HG02852 (cell line): Measurements from ENCODE around the gene GPX4.

ENCODE experiments used
- ATAC-seq: cut with Tn5 transposase; IDR thresholded peaks from one replicate; pipeline ENCODE4 v1.9.1; 2021; ENCODE audit warnings: mild to moderate bottlenecking, moderate library complexity; ENCODE audit not compliant: unreplicated experiment

Gene GPX4

GRCh38 chr19:1147934-1148549, 44.2 kb downstream of the GPX4 start:
- no peak for ATAC-seq

DNA sequence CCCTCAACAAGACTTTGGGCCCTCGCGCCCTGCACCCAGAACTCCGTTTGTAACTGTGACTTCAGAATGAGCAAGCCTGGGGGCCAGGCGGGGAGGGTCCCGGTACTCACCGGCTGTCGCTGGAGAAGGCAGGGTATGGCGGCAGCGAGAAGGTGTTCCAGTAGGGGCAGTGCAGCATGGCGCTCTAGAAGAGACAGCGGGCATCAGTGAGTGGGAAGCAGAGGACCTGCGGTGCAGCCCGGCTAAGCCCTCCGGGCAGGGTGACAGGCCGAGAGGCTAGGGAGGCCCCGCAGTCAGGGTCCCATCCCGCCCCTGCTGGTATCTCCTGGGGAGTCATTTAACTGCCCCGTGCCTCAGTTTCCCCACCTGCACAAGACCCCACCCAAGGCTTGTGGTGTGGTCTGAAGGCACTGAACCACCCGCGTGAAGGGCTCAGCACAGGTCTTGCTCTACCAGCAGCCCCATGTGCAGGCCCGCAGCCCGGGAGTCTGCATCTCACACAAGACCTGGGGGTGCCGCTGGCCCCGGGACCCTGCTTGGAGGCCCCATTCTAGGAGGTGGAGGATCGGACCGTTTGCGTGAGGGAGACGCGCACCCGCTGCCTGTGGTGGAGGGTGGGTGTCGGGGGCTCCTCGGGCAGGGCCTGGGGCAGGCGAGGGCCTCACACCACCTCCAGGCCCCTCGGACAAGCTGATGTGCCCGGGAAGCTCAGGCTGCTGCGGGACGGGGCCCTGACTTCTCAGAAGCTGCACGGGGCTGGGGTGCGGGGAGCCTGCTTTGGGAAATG, 45.7 kb downstream of the GPX4 start:
- no peak for ATAC-seq

DNA sequence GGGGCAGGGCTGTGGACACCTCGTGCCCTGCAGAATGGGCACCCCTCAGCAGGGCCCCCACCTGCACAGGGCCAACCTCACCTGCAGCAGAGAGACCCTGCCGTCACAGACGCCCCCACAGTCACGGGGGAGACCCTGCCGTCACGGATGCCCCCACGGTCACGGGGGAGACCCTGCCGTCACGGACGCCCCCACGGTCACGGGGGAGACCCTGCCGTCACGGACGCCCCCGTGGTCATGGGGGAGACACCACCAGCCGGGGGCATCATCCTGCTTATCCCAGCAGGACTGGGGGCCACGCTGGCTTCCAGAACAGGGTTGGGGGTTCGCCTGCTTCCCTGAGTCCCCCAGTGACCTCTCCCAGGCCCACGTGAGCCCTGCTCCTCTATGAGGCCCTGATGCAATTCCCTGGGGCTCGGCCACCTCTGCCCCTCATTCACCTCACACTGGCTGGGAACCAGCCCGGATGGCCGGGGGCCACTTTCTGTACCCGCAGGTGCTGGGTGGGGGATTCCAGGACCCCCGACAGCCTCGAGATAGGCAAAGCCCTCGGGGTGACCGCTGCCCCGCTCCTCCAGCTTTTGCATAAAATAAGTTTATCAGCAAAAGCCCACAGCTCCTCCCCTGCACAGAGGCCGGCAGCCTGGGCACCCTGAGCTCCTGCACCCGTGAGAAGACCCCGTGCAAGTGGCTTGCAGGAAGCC, 46.7 kb downstream of the GPX4 start:
- no peak for ATAC-seq

DNA sequence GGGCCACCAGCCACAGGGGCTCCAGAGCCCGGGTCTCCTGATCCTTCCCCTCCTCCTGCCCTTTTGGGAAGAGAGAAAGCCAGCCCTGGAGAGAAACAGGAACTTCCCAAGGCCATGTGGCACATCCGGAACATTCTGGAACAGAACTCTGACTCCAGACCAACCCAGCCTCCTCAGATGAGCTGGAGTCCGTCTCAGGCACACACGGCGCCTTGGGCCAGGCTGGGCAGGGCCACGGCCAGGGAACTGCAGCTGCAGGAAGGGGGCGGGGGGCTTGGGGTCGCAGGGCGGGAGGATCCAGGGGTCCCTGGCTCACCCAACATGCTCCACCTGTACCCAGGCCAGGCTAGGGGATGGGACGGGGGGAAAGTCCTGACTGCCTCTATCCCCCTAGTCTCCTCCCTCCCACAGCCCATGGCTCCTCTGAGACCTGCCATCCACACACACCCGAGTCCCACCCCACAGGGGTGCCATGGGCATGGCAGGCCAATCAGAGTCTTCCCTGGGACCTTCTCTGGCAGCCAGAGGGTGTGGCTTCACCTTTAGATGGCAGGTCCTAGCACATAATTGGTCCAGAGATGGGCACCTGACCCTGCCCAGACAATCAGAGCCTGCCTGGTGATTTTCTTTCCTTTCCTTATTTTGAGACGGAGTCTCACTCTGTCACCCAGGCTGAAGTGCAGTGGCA, 47.4 kb downstream of the GPX4 start:
- ATAC-seq: no peak

DNA sequence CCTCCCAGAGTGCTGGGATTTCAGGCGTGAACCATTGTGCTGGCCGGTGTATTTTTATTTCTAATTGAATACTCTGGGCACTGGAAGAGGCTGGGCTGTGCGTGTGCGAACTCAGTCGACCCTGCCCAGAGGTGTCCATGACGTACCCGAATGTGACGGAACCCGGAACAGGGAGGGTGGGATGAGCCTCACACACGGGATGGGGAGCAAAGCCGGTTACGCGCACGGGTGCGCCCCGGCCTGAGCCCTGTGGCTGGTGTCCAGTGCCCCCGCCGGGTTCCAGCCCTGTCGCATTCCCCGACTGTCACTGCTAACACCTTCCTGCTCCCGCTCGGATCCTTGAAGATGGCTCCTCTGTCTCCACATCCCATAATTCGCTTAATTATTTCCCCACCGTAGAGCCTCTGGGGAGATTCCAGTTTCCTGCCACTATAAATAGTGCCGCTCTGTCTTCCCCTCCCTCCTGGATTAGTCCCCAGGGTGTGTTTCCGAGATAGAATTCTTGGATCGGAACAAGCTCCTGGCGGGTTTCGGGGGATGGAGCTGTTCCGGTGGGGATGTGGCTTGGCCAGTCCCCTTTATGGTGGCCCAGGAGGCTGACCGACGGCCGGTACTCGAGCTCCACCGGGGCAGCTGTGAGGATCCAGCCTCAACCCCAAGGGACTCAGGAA, 48.3 kb downstream of the GPX4 start:
- ATAC-seq: no peak

DNA sequence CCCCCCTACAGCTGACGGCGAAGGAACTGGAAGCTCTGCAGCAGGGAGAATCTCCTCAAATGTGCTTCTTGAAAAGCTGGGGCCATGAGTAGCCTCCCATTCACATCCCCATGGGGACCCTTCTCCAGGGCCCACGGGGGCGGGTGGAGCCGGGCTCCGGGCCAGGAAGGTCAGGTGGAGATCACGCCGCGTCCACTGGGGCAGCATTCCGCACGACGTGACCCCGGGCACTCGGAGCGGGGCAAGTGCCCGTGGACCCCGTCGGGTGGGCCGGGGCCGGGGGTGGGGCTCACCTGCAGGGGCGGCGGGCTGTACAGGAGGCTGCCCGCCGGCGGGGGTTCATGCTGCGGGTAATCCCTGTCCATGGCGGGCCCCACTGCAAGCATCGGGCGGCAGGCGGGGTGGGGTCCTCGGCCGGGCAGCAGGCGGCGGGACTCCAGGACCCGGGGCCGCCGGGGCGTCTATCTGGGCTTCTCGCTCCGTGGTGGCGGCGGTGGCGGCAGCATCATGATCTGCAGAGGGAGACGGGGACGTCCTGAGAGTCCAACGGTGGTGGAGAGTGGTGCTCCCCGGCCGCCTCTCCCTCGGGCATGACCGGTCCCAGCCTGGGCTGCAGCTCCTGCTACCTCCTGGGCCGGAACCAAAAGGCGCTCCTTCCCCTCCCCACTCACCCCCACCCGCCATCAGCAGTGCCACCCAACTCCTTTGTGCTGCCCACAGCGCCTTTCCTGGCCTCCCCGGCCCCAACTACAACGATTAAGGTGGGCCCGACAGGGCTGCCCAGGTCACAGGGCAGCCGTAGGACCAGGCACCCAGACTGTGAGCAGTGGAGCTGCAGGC, 50.3 kb downstream of the GPX4 start:
- no peak for ATAC-seq

GRCh38 chr19:1154731-1155351, 51.0 kb downstream of the GPX4 start:
- ATAC-seq: no peak

- no peak for ATAC-seq
Measured at GRCh38 chr19:1155352-1156304, 51.8 kb downstream of the GPX4 start.
